ENCODE results near the gene RGS12.

RGS12 gene

GRCh38 chr4:3255611-3256186, 37.1 kb upstream of the RGS12 start:
- no peak for DNase-seq

- DNase-seq: no peak
These were observed 36.4 kb upstream of the RGS12 start for GRCh38 chr4:3256230-3257102.

- no peak for DNase-seq
These were observed 35.7 kb upstream of the RGS12 start for GRCh38 chr4:3257103-3257555.

DNA sequence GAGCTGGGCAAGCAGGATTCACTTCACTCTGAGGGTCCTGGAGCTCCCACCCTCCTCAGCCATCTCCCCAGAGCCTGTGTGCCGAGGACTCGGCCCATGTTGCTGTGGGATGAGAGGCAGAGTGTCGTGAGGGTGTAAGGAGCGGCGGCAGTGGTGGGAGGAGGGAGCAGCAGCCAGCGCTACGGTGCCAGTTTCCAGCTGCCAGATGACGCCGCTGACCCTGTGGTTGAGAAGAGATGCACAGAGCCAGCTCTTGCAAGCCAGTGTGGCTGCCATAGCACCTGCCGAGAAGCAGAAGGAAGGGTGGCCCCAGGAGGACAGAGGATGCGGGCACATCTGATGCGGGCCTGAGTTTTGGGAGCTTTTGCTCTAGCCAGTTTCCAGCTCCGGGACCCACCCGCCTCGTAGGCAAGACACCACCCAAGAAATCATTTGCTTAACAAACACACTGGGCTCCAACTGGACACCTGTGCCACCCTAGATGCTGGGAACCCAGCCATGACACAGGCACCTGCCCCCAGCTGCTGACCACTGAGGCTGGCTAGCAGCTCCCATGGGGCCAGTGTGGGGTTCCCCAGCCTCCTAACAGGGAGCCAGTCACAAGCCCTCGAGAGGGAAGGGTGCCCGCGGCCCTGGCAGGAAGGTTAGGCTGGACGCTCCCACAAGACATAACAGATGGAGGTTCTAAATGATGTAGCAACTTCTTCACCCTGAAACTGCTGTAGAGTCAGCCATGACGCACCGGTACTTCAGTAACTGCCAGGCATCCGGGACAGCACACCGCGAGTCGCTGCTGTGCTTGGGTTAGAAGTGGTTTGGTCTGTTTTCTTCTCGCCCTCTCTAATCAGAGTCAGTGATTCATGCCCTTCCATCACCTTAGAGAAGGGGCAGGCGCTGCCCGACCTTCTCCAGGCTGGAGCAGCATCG, 35.0 kb upstream of the RGS12 start:
- DNase-seq: no peak

- no peak for DNase-seq
These were observed 31.2 kb upstream of the RGS12 start for GRCh38 chr4:3261411-3262207.

DNA sequence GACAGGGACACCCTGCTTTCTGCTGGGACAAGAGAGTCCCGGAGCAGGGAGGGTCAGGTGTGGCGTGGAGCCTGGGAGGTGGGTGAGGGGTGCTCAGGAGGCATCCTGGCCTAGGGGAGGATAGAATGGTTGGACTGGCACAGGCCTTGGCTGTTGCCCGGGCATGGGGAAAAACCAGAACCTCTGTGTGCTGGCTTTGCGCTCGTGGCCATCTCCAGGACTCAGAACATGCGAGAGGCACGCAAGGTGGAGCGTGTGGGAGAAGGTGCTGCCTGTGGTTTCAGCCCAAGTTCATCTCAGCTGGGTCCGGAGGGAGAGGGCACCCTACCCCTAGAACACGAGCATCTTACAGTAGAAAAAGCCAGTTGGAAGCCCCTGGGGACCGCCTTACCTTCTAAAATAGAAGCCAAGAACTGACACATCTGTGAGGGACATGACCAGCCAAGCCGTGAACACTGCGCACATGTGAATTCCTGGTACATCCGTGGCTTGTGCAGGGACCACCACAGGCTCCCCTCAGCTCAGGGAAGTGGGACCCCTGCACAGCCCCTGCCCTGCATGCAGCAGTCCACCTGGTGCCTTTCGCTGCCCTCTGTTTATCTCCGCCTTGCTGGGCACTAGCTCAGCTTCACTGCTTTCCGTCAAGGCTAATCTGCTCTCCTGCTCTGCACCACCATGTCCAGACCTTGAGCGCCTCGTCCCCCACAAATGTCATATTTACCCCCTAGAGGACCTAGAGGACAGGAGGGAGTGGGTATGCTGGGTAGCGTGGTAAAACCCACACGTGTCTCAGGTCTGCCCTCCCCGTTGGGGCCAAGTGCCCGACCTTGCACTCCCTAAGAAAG, 30.4 kb upstream of the RGS12 start:
- DNase-seq: no peak

- DNase-seq: no peak
These were observed 29.6 kb upstream of the RGS12 start for GRCh38 chr4:3263053-3263875.

- no peak for DNase-seq
These were observed 29.0 kb upstream of the RGS12 start for GRCh38 chr4:3263876-3264193.

GRCh38 chr4:3266076-3266475, 26.7 kb upstream of the RGS12 start:
- DNase-seq: no peak

DNA sequence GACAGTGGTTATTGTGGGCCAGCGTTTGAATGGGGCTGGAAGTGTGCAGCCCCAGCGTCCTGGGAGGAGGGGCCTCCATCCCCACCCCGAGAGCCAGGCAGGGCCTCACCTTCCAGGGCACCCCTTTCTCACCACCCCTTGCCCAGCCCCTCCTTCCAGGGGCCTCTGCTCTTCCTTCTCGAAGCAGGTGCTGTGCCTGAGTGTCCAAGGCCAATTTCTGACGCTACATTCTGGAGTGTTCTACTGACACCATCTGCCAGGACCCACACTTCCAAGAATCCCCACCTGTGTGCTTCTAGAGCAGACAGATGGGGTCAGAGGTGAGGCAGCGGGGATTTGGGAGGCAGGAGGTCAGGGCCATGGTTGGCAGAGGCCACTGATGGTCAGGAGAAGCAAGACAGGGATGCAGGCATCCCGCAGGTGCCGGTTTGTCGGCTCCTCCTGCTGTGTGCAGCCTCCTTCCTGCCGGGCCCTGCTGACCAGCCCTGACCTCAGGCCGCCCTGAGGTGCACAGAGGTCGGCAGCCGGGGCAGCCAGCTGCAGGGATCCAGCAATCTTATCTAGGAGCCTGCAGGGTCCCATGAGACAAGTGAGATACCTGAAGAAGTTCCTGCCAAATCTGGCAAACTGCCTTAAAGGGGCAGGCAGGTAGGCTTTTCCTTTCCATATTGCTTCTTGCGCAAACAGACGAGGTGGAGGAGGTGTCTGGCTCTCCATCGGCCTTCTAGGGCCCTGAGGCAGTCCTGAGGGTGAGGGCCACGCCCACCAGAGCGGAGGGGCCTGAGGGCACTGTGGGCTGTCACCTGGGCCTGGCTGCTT, 25.0 kb upstream of the RGS12 start:
- no peak for DNase-seq

DNA sequence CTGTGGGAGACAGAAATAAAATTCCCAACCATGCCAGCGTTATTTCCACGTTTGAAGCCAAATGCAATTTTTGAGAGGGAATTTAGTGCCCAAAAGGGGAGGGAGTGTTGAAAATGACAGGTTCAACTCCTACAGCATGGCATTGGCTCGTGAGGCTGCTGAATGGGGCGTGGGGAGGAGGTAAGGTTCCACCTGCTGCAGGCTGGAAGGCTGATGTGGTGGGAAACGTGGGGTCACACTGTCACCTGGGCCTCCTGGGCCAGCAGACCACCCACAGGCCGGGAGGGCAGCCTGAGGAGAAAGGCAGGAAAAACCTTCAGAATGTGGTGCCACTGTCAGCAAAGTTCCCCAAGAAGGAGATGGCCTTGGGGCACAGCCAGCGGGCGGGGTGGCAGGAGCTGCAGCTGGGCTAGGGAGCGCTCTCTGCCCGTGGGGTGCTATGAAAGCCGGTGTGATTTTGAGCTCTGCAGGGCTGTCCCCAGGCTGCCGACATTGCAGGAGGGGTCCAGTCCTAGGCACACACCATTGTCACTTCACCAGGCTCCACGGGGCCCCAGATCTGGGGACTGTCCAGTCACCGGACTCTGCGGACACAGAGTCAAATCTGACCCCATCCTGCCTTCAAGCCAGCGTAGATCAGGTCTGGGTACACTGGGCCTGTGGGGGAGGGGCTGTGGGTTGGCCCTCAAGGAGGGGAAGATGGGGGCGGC, 24.3 kb upstream of the RGS12 start:
- DNase-seq: no peak

DNA sequence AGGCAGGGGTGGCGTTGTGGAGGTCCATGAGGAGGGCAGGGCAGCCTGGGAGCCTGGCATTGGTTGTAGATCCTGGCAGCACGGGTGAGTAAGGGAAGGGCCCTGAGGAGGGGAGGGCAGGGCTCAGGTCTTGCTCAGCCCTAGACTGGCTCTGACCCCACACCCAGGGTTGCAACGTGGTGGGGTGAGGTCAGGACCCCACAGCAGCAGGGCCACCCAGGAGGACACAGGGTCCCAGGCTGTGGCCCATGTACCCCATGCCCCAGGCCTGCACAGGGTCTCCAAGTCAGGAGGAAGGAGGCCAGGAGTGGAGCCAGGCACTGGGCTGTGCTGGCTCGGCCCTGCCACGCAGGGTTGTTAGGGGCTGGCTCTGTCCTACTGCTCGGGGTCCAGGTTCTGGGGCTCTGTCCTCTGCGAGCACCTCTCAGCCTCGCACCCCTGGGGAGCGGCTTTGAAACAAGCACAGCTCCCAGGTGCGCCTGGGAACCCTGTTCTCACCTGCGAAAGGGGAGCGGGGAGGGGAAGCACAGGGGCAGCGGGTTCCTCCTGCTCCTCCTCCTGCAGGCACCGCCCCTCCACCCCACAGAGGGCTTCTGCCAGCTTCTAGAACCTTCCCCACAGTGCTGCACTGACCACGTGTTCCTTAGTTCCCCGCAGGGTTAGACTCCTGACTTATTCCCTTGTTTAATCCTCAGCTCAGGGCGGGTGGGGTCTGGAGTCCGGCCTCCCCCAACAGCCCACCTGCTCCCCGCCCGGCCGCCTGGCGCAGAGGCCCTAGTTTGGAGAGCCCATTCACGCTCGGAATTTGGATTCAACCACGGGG, 23.5 kb upstream of the RGS12 start:
- DNase-seq: no peak

DNA sequence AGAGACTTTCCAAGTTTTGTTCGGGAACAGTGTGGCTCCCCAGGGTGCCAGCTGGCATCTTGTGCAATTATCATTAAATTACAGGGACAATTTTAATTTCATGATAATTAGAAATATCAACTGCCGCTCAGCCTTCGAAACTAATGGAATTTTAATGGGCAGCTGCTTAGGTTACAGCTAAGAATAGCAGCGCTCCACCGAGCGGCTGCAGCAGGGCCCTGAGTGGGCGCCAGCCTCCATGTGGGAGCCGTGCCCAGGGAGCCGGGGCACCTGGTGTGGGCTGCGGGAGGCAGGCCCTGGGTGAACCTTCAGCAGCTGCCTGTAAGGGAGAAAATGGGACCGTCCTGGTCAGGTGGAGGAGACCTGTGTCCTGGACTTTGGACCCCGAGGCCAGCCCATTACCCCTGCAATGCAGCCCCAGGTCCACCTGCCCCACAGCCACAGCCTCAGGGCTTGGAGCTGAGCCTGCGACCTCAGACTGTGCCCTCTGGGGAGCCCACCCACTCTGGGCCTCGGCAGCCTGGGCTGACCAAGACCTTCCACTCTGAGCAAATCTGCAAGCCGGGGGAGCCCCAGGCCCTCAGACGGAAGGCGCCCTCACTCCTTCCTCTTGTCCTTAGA, 22.7 kb upstream of the RGS12 start:
- no peak for DNase-seq

- no peak for DNase-seq
These were observed 21.7 kb upstream of the RGS12 start for GRCh38 chr4:3271131-3271530.

GRCh38 chr4:3276986-3277385, 15.8 kb upstream of the RGS12 start:
- DNase-seq: no peak

DNA sequence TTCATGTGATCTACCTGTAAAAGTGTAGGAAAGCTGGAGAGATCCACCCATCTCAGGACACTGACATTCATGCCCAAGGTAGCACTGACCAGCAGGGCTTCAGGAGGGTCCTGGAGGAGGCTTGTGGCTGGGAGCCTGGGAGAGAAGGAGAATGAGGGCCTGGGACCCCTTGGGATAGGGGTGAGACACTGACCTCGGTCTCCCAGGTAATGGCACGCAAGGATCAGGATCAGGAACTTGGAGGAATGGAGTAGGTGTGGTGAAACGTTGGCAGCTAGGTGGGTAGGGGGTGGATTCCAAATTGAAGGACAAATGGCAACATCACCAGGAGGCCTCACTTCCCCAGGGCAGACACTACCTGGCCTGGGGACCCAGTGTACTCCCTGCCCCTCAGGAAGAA, 12.4 kb upstream of the RGS12 start:
- no peak for DNase-seq

DNA sequence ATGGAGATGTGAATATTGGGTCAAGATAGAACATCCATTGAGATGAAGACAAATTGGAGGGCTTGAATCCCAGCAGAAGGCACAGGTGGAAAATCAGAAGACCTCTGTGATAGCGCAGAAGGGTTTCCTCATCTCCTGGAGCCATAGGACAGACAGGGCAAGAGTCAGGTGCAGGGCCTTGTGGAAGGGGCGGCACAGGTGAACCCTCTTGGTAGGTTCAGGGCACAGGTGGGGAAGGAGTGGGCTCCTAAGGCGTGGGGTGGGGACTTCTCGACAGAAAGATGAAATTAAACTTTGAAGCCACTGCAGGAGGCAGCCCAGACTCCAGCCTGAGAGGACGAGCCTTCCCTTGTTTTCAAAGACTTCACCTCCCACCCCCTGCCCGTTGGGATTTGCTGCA, 9.3 kb upstream of the RGS12 start:
- no peak for DNase-seq

DNA sequence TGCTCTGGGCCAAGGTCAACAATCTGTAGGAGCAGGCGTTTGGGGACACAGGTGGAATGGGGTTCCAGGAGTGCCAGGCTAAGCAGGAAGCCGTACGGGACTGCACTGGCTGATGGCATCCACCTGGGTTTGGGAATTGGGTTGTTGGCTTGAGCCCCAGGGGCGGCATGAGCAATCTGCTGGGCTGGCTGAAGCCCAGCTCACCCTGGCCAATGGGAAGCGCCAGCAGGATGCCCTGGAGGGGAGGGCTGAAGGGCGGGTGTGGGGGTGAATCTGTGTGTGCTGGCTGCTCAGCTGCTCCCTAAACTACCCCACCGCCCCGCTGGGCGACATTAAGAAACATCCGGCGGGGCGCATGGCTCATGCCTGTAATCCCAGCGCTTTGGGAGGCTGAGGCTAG, 8.9 kb upstream of the RGS12 start:
- DNase-seq: no peak

All from activated effector memory CD4-positive, alpha-beta T cell treated with Interleukin-2 at 50 U/mL for 16 hours (primary cell).